GM19468 (cell line): ENCODE results near the gene PRR12.

Experiments
- ATAC-seq: cut with Tn5 transposase; IDR thresholded peaks from one replicate; pipeline ENCODE4 v1.9.1; 2021; ENCODE audit warnings: mild to moderate bottlenecking, moderate library complexity, moderate number of reproducible peaks; ENCODE audit not compliant: unreplicated experiment; ENCODE audit errors: extremely low read depth

Gene PRR12

DNA sequence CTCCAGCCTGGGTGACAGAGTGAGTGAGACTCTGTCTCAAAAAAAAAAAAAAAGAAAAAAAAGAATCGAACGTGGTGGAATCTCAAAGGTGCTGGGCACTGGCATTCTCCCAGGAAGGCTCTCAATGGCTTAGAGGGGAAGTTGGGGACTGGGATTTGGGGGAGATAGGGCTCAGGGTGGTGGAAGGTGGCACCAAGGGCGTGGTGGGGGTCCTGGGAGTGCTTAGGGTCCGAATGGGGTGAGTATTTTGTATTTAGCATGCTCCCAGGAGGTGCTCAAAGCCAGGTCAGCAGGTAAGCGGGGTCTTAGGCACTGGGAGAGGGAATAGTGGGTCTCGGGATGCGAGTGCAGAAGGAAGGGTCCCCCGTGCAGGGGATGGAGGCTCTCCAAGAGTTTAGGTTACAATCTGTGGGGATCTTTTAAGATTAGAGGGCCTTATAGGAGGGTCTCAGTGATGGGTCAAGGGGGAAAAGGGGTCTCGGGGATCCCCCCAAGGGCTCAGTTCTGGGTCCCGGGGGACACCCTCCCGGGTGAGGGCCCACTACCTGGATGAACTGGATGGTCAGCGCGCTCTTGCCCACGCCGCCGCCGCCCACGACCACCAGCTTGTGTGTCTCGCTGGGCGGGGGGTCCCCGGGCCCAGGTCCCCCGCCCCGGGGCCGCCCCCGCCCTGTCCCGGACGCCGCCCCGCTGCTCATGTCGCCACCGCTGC, 48.6 kb downstream of the PRR12 start:
- no peak for ATAC-seq

DNA sequence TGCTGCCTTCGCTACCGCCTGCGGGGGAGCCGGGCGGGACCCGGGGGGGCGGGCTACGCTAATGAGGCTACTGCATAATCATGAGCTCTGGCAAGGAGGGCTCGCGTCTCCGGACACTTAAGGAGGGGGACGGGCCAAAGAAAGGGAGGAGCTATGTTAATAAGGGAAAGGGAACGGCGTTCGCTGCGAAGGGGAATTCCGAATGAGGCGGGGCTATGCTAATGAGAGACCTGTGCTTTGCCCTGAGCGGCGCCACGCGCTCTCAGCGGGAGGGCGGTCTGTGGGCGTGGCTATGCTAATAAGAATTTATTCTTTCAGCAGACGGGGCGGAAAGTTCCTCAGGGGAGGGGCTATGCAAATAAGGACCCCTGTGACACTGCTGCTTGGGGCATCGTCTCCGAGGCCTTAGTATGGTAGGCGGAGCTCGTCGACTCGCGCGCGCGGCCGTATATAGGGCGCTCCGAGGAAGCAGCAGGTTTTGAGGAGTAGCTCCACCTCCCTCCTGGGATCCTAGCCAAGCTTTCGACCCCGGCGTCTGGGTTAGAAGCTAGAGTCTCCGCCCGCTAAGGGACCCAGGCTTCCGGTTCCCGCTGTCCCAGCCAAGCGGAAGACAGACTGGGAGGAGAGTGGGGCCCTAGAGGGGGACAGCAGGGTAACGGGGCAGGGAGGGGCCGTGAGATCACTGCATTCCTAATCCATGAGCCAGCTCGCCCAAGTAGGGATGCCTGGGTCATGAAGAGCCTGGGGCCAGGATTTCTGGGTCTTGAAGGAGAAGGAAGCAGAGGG, 49.3 kb downstream of the PRR12 start, which contains the start of gene RRAS:
Gene RRAS, minus strand, starts transcription at position 31 of the 786 bp plus-strand sequence. CDS start 45 bp downstream, outside the sequence.
- peak; percentile 73 for ATAC-seq

DNA sequence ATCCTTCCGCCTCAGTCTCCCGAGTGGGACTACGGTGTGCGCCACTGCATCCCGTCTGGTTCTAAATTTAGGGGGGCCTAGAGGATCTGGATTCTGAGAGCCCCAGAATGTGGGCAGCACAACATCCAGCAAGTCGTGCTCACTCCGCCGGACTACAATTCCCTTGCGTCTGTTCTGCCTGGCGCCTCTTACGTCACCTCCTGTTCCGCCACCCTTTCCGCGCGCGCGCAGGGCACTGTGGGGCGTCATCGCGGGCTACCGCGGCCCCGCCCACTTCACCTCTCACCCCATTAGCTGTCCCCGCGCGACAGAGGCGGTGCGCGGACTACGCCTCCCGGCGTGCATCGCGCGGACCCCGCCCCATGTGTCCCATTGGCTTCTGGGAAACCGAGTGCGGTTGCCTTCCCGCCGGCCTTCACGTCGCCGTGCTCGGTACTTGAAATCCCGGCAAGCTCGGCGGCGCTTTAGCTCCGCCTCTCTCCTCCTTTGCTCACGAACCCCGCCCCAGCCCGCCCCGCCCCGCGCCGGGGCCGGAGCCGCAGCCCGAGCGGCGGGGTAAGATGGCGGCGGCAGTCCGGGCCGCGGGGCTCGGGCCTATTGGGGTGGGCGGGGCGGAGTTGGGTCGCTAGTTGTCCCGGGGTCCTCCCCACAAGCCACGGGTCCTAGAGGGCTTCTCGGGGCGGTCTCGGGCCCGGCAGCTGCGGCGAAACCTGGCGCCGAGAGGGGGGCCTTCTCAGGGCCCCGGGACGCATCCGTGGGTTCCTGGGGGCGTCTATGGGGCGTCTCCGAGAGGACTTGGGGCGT, 50.9 kb downstream of the PRR12 start, which contains the start of gene SCAF1:
Gene SCAF1, plus strand, starts transcription at position 522 of the 804 bp plus-strand sequence. CDS start 2,818 bp downstream, outside the sequence.
- peak; percentile 47 for ATAC-seq

DNA sequence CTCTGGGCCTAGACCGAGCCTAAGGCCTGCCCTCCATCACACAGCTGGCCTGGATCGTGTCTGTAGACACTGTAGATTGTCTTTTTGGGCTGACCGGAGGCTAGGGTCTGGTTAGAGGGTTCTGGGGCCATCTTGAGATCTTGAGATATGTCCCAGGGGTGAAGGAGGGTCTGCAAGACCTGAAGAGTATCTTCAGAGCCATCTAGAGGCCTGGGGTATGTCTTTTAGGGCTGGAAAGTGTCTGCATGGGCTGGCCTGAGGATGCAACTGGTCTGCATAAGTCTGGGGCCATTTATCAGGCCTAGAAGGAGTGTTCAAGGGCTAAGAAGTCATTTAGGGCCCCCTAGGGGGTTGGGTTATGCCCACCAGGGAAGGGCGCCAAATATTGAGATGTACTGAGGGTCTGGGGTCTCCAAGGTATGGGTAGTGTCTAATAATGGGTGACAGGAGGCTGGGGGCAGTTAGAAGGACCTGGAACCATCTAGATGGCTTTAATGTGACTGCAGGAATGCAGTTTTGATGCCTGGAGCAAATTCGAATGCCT, 51.6 kb downstream of the PRR12 start:
- ATAC-seq: no peak

DNA sequence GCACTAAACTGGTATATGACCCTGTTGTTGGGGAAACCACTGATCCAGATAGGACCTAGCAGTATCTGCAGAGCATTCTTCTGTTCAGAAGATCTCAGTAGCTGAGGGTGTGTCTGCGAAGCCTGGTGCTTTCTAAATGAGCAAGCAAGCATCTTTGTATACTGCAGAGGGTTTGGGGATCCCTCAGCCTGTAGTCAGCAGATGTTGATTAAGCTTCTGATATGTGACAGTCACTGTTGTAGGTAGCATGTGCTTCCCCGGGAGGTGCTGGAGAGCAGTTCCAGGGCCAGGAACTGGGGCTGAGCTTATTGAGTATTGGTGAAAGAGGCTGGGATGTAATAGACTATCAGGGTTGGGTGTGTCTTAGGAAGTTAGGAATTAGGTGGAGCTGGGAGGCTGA, 52.5 kb downstream of the PRR12 start:
- no peak for ATAC-seq

DNA sequence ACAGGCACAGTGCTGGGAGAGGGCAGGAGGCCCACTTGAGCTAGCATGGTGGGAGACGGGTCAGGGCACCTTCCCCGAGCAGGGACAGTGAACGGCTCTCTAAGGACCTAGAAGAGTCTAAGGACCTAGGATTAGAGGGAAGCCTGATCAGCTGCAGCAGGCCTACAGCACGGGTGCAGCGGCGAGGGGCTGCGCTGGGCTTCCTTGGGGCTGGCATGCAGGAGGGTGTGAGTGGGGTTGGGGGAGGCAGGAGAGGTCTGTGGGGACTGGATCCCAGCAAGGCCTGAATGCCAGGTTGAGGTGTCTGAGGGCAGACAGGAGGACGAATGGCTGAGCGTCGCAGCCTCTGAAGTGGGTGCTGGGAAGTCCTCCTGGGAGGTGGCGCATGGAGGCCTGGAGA, 54.6 kb downstream of the PRR12 start:
- no peak for ATAC-seq

DNA sequence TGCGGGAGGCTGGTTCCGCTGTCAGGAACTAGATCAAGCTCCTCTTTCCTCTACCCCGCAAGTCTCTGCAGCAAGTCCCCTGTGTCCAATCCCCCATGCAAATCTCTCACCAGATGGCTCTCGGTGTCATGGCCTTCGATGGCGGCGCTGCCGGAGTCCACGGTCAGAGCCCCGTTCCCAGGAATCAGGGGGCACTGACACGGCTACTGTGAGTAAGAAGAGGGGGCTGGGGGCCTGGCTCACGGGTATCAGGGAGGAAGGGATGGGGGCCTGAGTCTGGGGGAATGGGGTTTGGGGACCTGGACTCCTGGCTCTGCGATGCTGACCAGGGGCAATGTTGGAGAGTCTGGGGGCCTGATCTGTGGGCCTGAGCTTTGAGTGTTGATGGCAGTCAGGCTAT, 55.0 kb downstream of the PRR12 start:
- ATAC-seq: no peak

DNA sequence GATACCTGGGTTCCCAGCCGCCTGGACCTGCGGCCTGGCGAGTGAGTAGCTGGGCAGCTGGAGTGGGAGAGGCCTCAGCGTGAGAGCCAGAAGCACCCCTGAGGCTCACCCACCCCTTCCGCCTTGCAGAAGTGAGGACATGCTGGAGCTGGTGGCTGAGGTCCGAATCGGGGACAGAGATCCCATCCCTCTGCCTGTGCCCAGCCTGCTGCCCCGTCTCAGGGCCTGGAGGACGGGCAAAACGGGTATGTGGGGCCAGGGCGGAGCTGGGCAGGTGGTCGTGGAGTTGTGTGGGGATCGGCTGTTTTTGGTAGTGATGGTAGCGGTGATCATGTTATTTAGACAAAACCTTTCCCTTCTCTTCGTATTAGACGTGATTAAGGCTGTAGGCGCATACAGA, 55.6 kb downstream of the PRR12 start:
- ATAC-seq: no peak

DNA sequence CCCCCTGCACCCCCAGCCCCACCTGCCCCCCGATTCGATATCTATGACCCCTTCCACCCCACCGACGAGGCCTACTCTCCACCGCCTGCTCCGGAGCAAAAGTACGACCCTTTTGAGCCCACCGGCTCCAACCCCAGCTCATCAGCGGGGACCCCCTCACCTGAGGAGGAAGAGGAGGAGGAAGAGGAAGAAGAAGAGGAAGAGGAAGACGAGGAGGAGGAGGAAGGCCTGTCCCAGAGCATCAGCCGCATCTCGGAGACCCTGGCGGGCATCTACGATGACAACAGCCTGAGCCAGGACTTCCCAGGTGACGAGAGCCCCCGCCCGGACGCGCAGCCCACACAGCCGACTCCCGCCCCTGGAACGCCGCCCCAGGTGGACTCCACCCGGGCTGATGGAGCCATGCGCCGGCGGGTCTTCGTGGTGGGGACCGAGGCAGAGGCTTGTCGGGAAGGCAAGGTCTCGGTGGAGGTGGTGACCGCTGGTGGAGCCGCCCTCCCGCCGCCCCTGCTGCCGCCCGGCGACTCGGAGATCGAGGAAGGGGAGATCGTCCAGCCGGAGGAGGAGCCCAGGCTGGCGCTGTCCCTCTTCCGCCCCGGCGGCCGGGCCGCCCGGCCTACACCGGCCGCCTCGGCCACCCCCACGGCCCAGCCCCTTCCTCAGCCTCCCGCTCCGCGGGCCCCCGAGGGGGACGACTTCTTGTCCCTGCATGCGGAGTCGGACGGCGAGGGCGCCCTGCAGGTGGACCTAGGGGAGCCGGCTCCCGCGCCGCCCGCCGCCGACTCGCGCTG, 60.2 kb downstream of the PRR12 start:
- no peak for ATAC-seq

DNA sequence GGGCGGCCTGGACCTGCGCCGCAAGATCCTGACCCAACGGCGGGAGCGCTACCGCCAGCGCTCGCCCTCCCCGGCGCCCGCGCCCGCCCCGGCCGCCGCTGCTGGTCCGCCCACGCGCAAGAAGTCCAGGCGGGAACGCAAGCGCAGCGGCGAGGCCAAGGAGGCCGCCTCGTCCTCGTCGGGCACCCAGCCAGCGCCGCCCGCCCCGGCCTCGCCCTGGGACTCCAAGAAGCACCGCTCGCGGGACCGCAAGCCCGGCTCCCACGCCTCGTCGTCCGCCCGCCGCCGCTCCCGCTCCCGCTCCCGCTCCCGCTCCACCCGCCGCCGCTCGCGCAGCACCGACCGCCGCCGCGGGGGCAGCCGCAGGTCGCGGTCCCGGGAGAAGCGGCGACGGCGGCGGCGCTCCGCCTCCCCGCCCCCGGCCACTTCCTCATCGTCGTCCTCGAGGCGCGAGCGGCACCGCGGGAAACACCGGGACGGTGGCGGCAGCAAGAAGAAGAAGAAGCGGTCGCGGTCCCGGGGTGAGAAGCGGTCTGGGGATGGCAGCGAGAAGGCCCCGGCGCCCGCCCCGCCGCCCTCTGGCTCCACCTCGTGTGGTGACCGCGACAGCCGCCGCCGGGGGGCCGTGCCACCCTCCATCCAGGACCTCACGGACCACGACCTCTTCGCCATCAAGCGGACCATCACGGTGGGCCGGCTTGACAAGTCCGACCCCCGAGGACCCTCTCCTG, 61.0 kb downstream of the PRR12 start:
- no peak for ATAC-seq

DNA sequence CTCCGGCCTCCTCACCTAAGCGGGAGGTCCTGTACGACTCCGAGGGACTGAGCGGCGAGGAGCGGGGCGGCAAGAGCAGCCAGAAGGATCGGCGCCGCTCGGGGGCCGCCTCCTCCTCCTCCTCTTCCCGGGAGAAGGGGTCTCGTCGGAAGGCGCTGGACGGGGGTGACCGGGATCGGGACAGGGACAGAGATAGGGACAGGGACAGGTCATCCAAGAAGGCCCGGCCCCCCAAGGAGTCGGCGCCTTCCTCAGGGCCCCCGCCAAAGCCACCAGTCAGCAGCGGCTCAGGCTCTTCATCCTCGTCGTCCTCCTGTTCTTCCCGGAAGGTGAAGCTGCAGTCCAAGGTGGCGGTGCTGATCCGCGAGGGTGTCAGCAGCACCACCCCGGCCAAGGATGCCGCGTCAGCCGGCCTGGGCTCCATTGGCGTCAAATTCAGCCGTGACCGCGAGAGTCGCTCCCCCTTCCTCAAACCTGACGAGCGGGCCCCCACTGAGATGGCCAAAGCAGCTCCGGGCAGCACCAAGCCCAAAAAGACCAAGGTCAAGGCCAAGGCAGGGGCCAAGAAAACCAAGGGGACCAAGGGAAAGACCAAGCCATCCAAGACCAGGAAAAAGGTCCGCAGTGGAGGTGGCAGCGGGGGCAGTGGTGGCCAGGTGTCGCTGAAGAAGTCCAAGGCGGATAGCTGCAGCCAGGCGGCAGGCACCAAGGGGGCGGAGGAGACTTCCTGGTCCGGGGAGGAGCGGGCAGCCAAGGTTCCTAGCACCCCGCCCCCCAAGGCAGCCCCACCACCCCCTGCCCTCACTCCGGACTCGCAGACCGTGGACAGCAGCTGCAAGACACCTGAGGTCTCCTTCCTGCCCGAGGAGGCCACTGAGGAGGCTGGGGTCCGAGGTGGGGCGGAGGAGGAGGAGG, 61.8 kb downstream of the PRR12 start:
- no peak for ATAC-seq

DNA sequence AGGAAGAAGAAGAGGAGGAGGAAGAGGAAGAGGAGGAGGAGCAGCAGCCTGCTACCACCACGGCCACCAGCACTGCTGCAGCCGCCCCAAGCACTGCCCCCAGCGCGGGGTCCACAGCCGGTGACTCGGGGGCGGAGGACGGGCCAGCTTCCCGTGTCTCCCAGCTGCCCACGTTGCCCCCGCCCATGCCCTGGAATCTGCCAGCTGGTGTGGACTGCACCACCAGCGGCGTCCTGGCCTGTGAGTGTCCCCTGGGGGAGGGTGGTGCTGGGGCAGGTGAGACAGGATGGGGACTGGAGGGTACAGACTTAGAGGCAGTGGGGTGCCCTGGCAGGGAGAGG, 62.5 kb downstream of the PRR12 start:
- ATAC-seq: no peak

DNA sequence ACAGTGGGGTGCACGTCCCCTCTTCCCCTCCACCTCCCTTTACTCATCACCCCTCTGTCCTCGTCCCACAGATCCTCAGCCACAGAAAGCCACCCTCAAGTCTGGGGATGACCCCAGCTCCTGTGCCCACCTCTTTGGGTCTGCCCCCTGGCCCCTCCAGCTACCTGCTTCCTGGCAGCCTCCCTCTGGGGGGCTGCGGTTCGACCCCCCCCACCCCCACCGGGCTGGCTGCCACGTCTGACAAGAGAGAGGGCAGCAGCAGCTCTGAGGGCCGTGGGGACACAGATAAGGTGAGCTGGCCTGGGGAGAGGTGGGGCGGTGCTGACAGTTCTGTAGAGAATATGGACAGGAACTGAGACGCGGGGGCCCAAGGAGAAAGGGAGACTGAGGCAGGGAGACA, 63.6 kb downstream of the PRR12 start:
- no peak for ATAC-seq

DNA sequence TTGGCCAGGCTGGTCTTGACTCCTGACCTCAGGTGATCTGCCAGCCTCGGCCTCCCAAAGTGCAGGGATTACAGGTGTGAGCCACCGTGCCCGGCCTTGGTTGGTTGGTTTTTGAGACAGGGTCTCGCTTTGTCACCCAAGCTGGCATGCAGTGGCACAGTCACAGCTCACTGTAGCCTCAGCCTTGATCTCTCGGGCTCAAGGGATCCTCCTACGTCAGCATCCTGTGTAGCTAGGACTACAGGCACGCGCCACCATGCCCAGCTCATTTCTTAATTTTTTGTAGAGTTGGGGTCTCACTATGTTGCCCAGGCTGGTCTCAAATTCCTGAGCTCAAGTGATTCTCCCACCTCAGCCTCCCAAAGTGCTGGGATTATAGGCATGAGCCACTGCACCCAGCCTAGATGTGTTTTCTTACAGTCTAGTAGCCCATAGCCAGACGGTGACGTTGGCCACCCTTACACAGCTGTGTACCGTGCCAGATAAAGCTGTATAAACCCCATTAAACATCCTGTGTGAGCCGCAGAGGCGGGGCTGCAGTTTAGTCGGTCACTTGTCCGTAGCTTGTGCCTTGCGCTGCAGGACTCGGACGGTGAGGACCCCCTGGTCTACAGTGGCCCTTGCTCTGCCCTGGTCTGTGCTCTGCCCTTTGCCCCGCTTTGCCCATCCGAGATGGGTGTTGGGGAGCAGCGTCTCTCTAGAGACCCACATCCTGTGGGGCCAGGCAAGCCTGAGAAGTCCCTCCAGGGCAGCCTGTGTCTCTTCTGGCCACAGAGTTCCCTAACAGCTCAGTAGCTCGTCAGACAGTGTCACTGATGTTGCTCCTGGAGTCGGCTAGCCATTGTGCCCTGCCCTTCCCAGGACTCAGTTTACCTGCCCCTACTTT, 64.8 kb downstream of the PRR12 start:
- no peak for ATAC-seq

DNA sequence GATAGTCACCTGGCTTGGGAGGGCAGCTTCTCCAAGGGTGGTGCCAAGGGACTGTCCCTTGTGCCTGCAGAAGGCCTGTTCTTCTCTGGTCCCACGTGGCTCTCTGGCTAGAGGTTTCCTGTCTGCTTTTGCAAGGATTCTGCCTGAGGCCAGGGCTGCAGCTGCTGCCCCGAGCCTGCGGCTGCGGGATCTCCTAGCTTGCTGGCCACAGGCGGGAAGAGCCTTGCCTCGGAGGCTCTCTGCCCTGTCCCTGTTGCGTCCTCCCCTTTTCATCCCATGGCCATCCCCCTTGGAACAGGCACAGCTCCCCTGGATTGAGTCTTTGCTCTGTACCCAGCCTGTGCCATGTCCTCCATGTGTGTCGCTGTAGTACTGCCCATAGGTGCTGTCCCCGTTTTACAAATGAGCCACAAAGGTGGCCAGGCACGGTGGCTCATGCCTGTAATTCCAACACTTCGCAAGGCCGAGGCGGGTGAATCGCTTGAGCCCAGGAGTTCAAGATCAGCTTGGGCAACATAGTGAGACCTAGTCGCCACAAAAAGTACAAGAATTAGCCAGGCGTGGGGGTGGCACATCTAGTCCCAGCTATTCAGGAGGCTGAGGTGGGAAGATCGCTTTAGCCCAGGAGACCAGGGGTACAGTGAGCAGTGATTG, 65.6 kb downstream of the PRR12 start:
- no peak for ATAC-seq

DNA sequence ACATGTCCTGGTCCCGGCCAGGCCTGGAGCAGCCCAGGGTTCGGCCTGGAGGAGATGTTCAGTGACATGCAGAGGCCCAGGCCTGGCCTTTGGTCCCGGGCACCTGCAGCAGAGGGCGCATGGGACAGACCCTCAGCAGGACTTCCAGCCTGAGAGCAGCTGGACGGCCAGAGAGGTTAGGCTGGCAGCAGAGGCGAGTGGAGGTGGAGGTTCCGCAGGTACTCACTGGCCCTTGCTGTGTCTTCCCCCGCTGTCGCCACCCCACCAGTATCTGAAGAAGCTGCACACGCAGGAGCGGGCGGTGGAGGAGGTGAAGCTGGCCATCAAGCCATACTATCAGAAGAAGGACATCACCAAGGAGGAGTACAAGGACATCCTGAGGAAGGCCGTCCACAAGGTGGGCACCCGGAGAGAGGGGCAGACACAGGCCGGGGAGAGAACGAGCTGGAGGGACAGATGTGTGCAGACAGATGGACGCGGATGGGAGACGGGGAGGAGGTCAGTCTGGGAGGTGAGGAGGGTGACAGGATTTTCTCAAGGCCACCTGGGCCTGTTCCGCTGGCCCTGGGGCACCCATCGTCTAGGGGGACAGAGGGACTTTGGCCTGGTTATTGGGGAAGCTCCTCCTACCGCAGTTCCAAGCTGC, 66.6 kb downstream of the PRR12 start:
- ATAC-seq: no peak
